HepG2 (cell line): ENCODE results near the gene CDO1. TPM values are rescaled to one million over a fixed set of nuclear protein-coding genes. Genes with fewer than 3 reads are reported as not detected.

Experiments used
- ATAC-seq: fragments of 200-7000 bp; cut with Tn5 transposase; 3 replicates; pipeline ENCODE4 v1.9.1; 2020; ENCODE audit warnings: mild to moderate bottlenecking, moderate library complexity
- BruUV-seq: library from RNA; stranded (reverse); fragments of 400-500 nt; replicated peaks from 2 replicates; lab custom pipeline; 2021; lab: Mats Ljungman, UMichigan
- CTCF ChIA-PET: fragments of 300-600 bp; formaldehyde crosslinking; extraction: SDS; loops from one replicate; lab custom pipeline; 2021; ENCODE audit warnings: low total read pairs, inconsistent platforms, low intra/inter-chr PET ratio; lab: Yijun Ruan, JAX
- POLR2A ChIA-PET: fragments of 350-600 bp; sonication (Branson Sonifier 250); formaldehyde crosslinking; loops from one replicate; lab custom pipeline; 2020; ENCODE audit warnings: antibody characterized with exemption, inconsistent platforms; lab: Yijun Ruan, JAX
- DNase-seq: peaks from one replicate; pipeline ENCODE4 v3.0.0-alpha.2; 2015; ENCODE audit warnings: low spot score
- FAIRE-seq: peaks from 3 replicates; lab custom pipeline; 2011; peaks lifted over from hg19 to GRCh38; lab: Jason Lieb, UNC
- H2AFZ ChIP-seq: one replicate; pipeline ENCODE4 v1.6.1; 2011; ENCODE audit warnings: low read length, inconsistent platforms
- H3K27ac ChIP-seq: fragments of 300-600 bp; 3 replicates; pipeline ENCODE4 v1.8.0; 2011; ENCODE audit warnings: mixed run types, mild to moderate bottlenecking, mixed read lengths, low read length, inconsistent platforms; ENCODE audit not compliant: insufficient read depth; ENCODE audit errors: extremely low read length
- H3K27me3 ChIP-seq, 2 experiments: fragments of 200-600 bp in 1 of 2; 2 replicates in 1 of 2; 3 replicates in 1 of 2; pipeline versions ENCODE4 v1.6.0 to v1.8.0; 2011; ENCODE audit warnings: low read length in 2 of 2, mild to moderate bottlenecking in 2 of 2, moderate library complexity in 2 of 2, inconsistent platforms in 1 of 2; ENCODE audit not compliant: insufficient read depth in 2 of 2, control insufficient read depth in 1 of 2
- H3K36me3 ChIP-seq, 2 experiments: fragments of 200-600 bp in 1 of 2; replicated peaks in 1 of 2; 2 replicates in 1 of 2; 3 replicates in 1 of 2; pipeline versions ENCODE4 v1.5.1 to v1.8.0; 2011; ENCODE audit warnings: low read length in 2 of 2, inconsistent platforms in 1 of 2; ENCODE audit not compliant: insufficient read depth in 2 of 2, control insufficient read depth in 1 of 2
- H3K4me1 ChIP-seq: 2 replicates; pipeline ENCODE4 v1.5.1; 2012; ENCODE audit warnings: low read length, inconsistent platforms; ENCODE audit not compliant: insufficient read depth
- H3K4me2 ChIP-seq: 2 replicates; pipeline ENCODE4 v1.6.0; 2011; ENCODE audit warnings: low read depth, low read length, inconsistent platforms
- H3K4me3 ChIP-seq, 3 experiments: fragments of 200-600 bp in 1 of 3; sonication (generic), shearing (Covaris generic) in 1 of 3; replicated peaks in 1 of 3; 2 replicates each; pipeline ENCODE4 v1.5.1; 2011 to 2016; ENCODE audit warnings: low read length in 3 of 3, inconsistent platforms in 2 of 3, low read depth in 2 of 3, mild to moderate bottlenecking in 2 of 3, control low read depth in 1 of 3, mixed read lengths in 1 of 3; ENCODE audit not compliant: insufficient read depth in 1 of 3
- H3K79me2 ChIP-seq: one replicate; pipeline ENCODE4 v1.6.1; 2011; ENCODE audit warnings: low read length, inconsistent platforms; ENCODE audit not compliant: insufficient read depth
- H3K9ac ChIP-seq: 2 replicates; pipeline ENCODE4 v1.6.0; 2011; ENCODE audit warnings: mild to moderate bottlenecking, low read depth, low read length, inconsistent platforms; ENCODE audit not compliant: insufficient read depth
- H3K9me3 ChIP-seq: 2 replicates; pipeline ENCODE4 v1.5.1; 2012; ENCODE audit warnings: mild to moderate bottlenecking, low read length
- H4K20me1 ChIP-seq: 2 replicates; pipeline ENCODE4 v1.6.0; 2011; ENCODE audit warnings: inconsistent platforms, mild to moderate bottlenecking, low read length, moderate library complexity; ENCODE audit not compliant: insufficient read depth
- ATF7 ChIP-seq, 2 experiments: fragments of 450-650 bp in 1 of 2; sonication (generic) in 1 of 2; formaldehyde crosslinking in 1 of 2; IDR thresholded peaks; 2 replicates each; pipeline versions ENCODE4 v1.4.0 to v1.6.1; 2016 to 2020; ENCODE audit warnings: antibody characterized with exemption in 1 of 2, mild to moderate bottlenecking in 1 of 2, missing genetic modification reagents in 1 of 2
- FOSL2 ChIP-seq: sonication (generic); formaldehyde crosslinking; IDR thresholded peaks from 2 replicates; pipeline ENCODE4 v1.4.0; 2020; ENCODE audit warnings: missing genetic modification reagents
- FOXP4 ChIP-seq: sonication (generic); formaldehyde crosslinking; IDR thresholded peaks from 2 replicates; pipeline ENCODE4 v1.4.0; 2020; ENCODE audit warnings: missing genetic modification reagents
- JUNB ChIP-seq: sonication (generic); formaldehyde crosslinking; IDR thresholded peaks from 2 replicates; pipeline ENCODE4 v1.8.0; 2022; ENCODE audit warnings: missing genetic modification reagents, mild to moderate bottlenecking, borderline replicate concordance
- MTF2 ChIP-seq: sonication (generic); formaldehyde crosslinking; IDR thresholded peaks from 2 replicates; pipeline ENCODE4 v1.5.0; 2020; ENCODE audit warnings: missing genetic modification reagents, borderline replicate concordance
- SMAD9 ChIP-seq: sonication (generic); formaldehyde crosslinking; IDR thresholded peaks from 2 replicates; pipeline ENCODE4 v1.5.1; 2020; ENCODE audit warnings: mild to moderate bottlenecking, missing genetic modification reagents
- SNAI1 ChIP-seq: sonication (generic); formaldehyde crosslinking; IDR thresholded peaks from 2 replicates; pipeline ENCODE4 v1.5.0; 2020; ENCODE audit warnings: mild to moderate bottlenecking, missing genetic modification reagents, borderline replicate concordance
- ZFP82 ChIP-seq: sonication (generic); formaldehyde crosslinking; IDR thresholded peaks from 2 replicates; pipeline ENCODE4 v1.5.1; 2020; ENCODE audit warnings: mild to moderate bottlenecking, missing genetic modification reagents, borderline replicate concordance
- ZNF24 ChIP-seq: fragments of 450-650 bp; IDR thresholded peaks from 2 replicates; pipeline ENCODE4 v1.6.1; 2017; ENCODE audit warnings: antibody characterized with exemption, mild to moderate bottlenecking
- ZNF251 ChIP-seq: sonication (generic); formaldehyde crosslinking; IDR thresholded peaks from 2 replicates; pipeline ENCODE4 v1.9.0; 2021; ENCODE audit warnings: mild to moderate bottlenecking, missing genetic modification reagents
- ZNF432 ChIP-seq: sonication (generic); formaldehyde crosslinking; IDR thresholded peaks from 2 replicates; pipeline ENCODE4 v1.5.0; 2020; ENCODE audit warnings: missing genetic modification reagents, mild to moderate bottlenecking, borderline replicate concordance
- ZNF558 ChIP-seq: sonication (generic); formaldehyde crosslinking; IDR thresholded peaks from 2 replicates; pipeline ENCODE4 v1.9.0; 2022; ENCODE audit warnings: mild to moderate bottlenecking, missing genetic modification reagents, borderline replicate concordance
- ZNF563 ChIP-seq: sonication (generic); formaldehyde crosslinking; IDR thresholded peaks from 2 replicates; pipeline ENCODE4 v1.8.0; 2022; ENCODE audit warnings: mild to moderate bottlenecking, moderate library complexity, missing genetic modification reagents
- ZNF678 ChIP-seq: sonication (generic); formaldehyde crosslinking; IDR thresholded peaks from 2 replicates; pipeline ENCODE4 v1.4.0; 2020; ENCODE audit warnings: mild to moderate bottlenecking, missing genetic modification reagents
- ZNF75D ChIP-seq: sonication (generic); formaldehyde crosslinking; IDR thresholded peaks from 2 replicates; pipeline ENCODE4 v1.8.1; 2023; ENCODE audit warnings: missing genetic modification reagents, mild to moderate bottlenecking, borderline replicate concordance
- ZNF782 ChIP-seq: sonication (generic); formaldehyde crosslinking; IDR thresholded peaks from 2 replicates; pipeline ENCODE4 v1.4.0; 2020; ENCODE audit warnings: missing genetic modification reagents, mild to moderate bottlenecking, borderline replicate concordance
- ZNF878 ChIP-seq: sonication (generic); formaldehyde crosslinking; IDR thresholded peaks from 2 replicates; pipeline ENCODE4 v1.8.1; 2023; ENCODE audit warnings: mild to moderate bottlenecking, missing genetic modification reagents, moderate library complexity
- WGBS: methylation state at CpG from one replicate; pipeline ENCODE4 v1.1.6; 2017; ENCODE audit warnings: low lambda C conversion rate; 5-methylcytosine and 5-hydroxymethylcytosine counted together
- in situ Hi-C: cut with HindIII; loops from 2 replicates; pipeline ENCODE4 v1.10.0; 2017; ENCODE audit warnings: low pct_unique_long_range_greater_than_20kb; ENCODE audit not compliant: extremely low pct_ligation_motif_present
- intact Hi-C: fragments of 100-400 bp; cut with micrococcal nuclease; formaldehyde crosslinking; loops from one replicate; pipeline ENCODE4 v1.10.0; 2022; ENCODE audit not compliant: unreplicated experiment
- polyA plus RNA-seq, 8 experiments: library from polyadenylated mRNA; depleted of rRNA in 3 of 8; stranded (reverse) in 7 of 8; unstranded in 1 of 8; fragments of >200 nt; fragmentation: Illumina TruSeq in 4 of 8; extraction: Trizol in 4 of 8; gene quantifications; 2 replicates each; pipeline versions ENCODE4 v1.2.1 to v1.2.3, GENCODE V29; 2011 to 2016; ENCODE audit warnings: low read depth in 4 of 8, missing spikeins in 1 of 8, mixed read lengths in 1 of 8; ENCODE audit not compliant: insufficient read depth in 1 of 8
- total RNA-seq, 5 experiments: library from RNA; depleted of rRNA; stranded (reverse); fragments of >200 nt; fragmentation: Illumina TruSeq; extraction: Trizol; gene quantifications; 2 replicates each; pipeline ENCODE4 v1.2.3, GENCODE V29; 2016; ENCODE audit warnings: low read depth in 1 of 5
- TF ChIP-seq, protein P1 (sequence below): sonication (generic); formaldehyde crosslinking; conservative IDR thresholded peaks from 2 replicates; pipeline ENCODE4 v1.4.0; 2020; ENCODE audit warnings: missing genetic modification reagents
- TF ChIP-seq, protein P2 (sequence below): sonication (generic); formaldehyde crosslinking; IDR thresholded peaks from 2 replicates; pipeline ENCODE4 v1.5.1; 2020; ENCODE audit warnings: missing genetic modification reagents, mild to moderate bottlenecking, borderline replicate concordance

CDO1 gene
- total and polyA plus RNA-seq, 2 of the 13 experiments (the other 11 are each of a cell fraction or from before 2014, with no cell fraction given): 3.2 to 4.4 TPM

GRCh38 chr5:115767424-115767823, 49.0 kb downstream of the CDO1 start (continued):
- no peak for TF ChIP-seq FOXP4 (CRISPR knock-in tag)
- TF ChIP-seq, all 625 proteins: peak for 0

- Histone ChIP-seq H3K79me2 (no peaks in the 10 kb centered on the region), H3K4me3 (no peak overlapping the region), H3K9ac (no peak overlapping the region), H3K4me1 (no peaks in the 10 kb centered on the region), H3K36me3 (no peaks in the 10 kb centered on the region), H3K4me2 (no peak overlapping the region), H2AFZ (no peak overlapping the region), H4K20me1 (no peaks in the 10 kb centered on the region), H3K9me3 (no peaks in the 10 kb centered on the region), H3K27ac (no peak overlapping the region), H3K27me3 (no peaks in the 10 kb centered on the region)
- DNase-seq (no peak), ATAC-seq (no peak), FAIRE-seq (no peak)
- CTCF ChIA-PET: no interaction called here
- 43% methylated on average over 1 of the region's 1 CpG for WGBS
- no TSS peak for BruUV-seq
- POLR2A ChIA-PET: no interaction called here
- TF ChIP-seq, protein P1, sequence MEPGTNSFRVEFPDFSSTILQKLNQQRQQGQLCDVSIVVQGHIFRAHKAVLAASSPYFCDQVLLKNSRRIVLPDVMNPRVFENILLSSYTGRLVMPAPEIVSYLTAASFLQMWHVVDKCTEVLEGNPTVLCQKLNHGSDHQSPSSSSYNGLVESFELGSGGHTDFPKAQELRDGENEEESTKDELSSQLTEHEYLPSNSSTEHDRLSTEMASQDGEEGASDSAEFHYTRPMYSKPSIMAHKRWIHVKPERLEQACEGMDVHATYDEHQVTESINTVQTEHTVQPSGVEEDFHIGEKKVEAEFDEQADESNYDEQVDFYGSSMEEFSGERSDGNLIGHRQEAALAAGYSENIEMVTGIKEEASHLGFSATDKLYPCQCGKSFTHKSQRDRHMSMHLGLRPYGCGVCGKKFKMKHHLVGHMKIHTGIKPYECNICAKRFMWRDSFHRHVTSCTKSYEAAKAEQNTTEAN (CRISPR knock-in tag): no peak
- TF ChIP-seq ZNF75D (CRISPR knock-in tag): no peak
- TF ChIP-seq ZFP82 (CRISPR knock-in tag): no peak
- TF ChIP-seq, protein P2, sequence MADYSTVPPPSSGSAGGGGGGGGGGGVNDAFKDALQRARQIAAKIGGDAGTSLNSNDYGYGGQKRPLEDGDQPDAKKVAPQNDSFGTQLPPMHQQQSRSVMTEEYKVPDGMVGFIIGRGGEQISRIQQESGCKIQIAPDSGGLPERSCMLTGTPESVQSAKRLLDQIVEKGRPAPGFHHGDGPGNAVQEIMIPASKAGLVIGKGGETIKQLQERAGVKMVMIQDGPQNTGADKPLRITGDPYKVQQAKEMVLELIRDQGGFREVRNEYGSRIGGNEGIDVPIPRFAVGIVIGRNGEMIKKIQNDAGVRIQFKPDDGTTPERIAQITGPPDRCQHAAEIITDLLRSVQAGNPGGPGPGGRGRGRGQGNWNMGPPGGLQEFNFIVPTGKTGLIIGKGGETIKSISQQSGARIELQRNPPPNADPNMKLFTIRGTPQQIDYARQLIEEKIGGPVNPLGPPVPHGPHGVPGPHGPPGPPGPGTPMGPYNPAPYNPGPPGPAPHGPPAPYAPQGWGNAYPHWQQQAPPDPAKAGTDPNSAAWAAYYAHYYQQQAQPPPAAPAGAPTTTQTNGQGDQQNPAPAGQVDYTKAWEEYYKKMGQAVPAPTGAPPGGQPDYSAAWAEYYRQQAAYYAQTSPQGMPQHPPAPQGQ: no peak
- no peak for TF ChIP-seq SNAI1 (CRISPR knock-in tag)
- TF ChIP-seq ATF7 (IDR thresholded peaks at IDR 0.05): no peak
- no peak for TF ChIP-seq ATF7 (CRISPR knock-in tag; IDR thresholded peaks at IDR 0.05)
- TF ChIP-seq FOSL2 (CRISPR knock-in tag): no peak
- no peak for TF ChIP-seq ZNF563 (CRISPR knock-in tag)
- no peak for TF ChIP-seq ZNF878 (CRISPR knock-in tag)
- TF ChIP-seq JUNB (CRISPR knock-in tag): no peak
- TF ChIP-seq ZNF782 (CRISPR knock-in tag): no peak
- TF ChIP-seq ZNF678 (CRISPR knock-in tag): no peak
- no peak for TF ChIP-seq ZNF24
- no peak for TF ChIP-seq ZNF432 (CRISPR knock-in tag)
- no peak for TF ChIP-seq ZNF558 (CRISPR knock-in tag)
- TF ChIP-seq MTF2 (CRISPR knock-in tag): no peak
- no peak for TF ChIP-seq ZNF251 (CRISPR knock-in tag)
- TF ChIP-seq SMAD9 (CRISPR knock-in tag): no peak
- intact Hi-C loops (no loop called here), in situ Hi-C loops (no loop called here)
These were observed 49.9 kb downstream of the CDO1 start for GRCh38 chr5:115766608-115767007.
